Natural killer cell (primary cell): ENCODE data around the gene KRTAP12-1. TPM values are rescaled to one million over a fixed set of nuclear protein-coding genes. Genes with fewer than 3 reads are reported as not detected.
A peak's percentile ranks its signal among the peaks of the same experiment; 100 is the strongest.

Experiments
- ATAC-seq, 3 donors: fragments of 150-1000 bp in 2 of 3; fragments of 200-7000 bp in 1 of 3; cut with Tn5 transposase; 1 replicate in 1 of 3; 2 replicates in 2 of 3; pipeline ENCODE4 v1.10.0; 2021; ENCODE audit warnings: mild to moderate bottlenecking in 2 of 3, moderate library complexity in 2 of 3
- DNase-seq, 2 donors: peaks; one replicate each; pipeline versions ENCODE4 v3.0.0 to v3.0.0-alpha.2; 2013 to 2021; ENCODE audit warnings: mixed read lengths in 1 of 2
- H3K27ac ChIP-seq: one replicate; pipeline ENCODE4 v1.5.1; 2013; ENCODE audit warnings: mild to moderate bottlenecking, low read length
- H3K27me3 ChIP-seq: one replicate; pipeline ENCODE4 v1.6.1; 2013; ENCODE audit warnings: low read length; ENCODE audit not compliant: control insufficient read depth, insufficient read depth
- H3K36me3 ChIP-seq: one replicate; pipeline ENCODE4 v1.6.1; 2013; ENCODE audit warnings: low read length; ENCODE audit not compliant: control insufficient read depth, insufficient read depth
- H3K4me1 ChIP-seq: one replicate; pipeline ENCODE4 v1.6.1; 2013; ENCODE audit warnings: low read length; ENCODE audit not compliant: control insufficient read depth, insufficient read depth
- H3K4me3 ChIP-seq: one replicate; pipeline ENCODE4 v1.5.1; 2013; ENCODE audit warnings: low read length
- H3K9me3 ChIP-seq: one replicate; pipeline ENCODE4 v1.6.1; 2013; ENCODE audit warnings: low read length; ENCODE audit not compliant: control insufficient read depth, insufficient read depth
- H3K27ac Mint-ChIP-seq, 2 donors: one replicate each; pipeline ENCODE4 v1.8.0; 2022; ENCODE audit warnings: mild to moderate bottlenecking in 2 of 2, mixed read lengths in 2 of 2, moderate library complexity in 1 of 2
- H3K27me3 Mint-ChIP-seq, 2 donors: one replicate each; pipeline ENCODE4 v1.8.0; 2022; ENCODE audit warnings: low read depth in 2 of 2, mixed read lengths in 2 of 2
- H3K36me3 Mint-ChIP-seq: one replicate; pipeline ENCODE4 v1.8.0; 2022; ENCODE audit warnings: mixed read lengths
- H3K4me1 Mint-ChIP-seq, 2 donors: one replicate each; pipeline ENCODE4 v1.8.0; 2022; ENCODE audit warnings: mixed read lengths in 2 of 2
- H3K4me3 Mint-ChIP-seq: one replicate; pipeline ENCODE4 v1.8.0; 2022; ENCODE audit warnings: mild to moderate bottlenecking, moderate library complexity, mixed read lengths
- H3K9me3 Mint-ChIP-seq, 2 donors: one replicate each; pipeline ENCODE4 v1.8.0; 2022; ENCODE audit warnings: mixed read lengths in 2 of 2
- WGBS: methylation state at CpG from one replicate; pipeline ENCODE4 v1.1.7; 2013; ENCODE audit warnings: missing lambda C conversion rate; ENCODE audit not compliant: insufficient coverage; 5-methylcytosine and 5-hydroxymethylcytosine counted together
- intact Hi-C: fragments of 100-400 bp; cut with micrococcal nuclease; formaldehyde crosslinking; loops from one replicate; pipeline ENCODE4 v1.14.2; 2022
- total RNA-seq, 4 donors: library from RNA; stranded (reverse); fragments of 120-200 nt in 1 of 4; gene quantifications; one replicate each; pipeline versions ENCODE4 v1.2.3 to v1.2.4, GENCODE V29; 2013 to 2022
- TF ChIP-seq, protein P1 (sequence below): fragments of 200-600 bp; IDR thresholded peaks from one replicate; pipeline ENCODE4 v1.8.0; 2022; ENCODE audit warnings: antibody characterized with exemption

The KRTAP12-1 gene
- total RNA-seq, 3 donors from 2014 or later (not counting 1 experiment from before 2014, with no cell fraction given), result not detected

DNA sequence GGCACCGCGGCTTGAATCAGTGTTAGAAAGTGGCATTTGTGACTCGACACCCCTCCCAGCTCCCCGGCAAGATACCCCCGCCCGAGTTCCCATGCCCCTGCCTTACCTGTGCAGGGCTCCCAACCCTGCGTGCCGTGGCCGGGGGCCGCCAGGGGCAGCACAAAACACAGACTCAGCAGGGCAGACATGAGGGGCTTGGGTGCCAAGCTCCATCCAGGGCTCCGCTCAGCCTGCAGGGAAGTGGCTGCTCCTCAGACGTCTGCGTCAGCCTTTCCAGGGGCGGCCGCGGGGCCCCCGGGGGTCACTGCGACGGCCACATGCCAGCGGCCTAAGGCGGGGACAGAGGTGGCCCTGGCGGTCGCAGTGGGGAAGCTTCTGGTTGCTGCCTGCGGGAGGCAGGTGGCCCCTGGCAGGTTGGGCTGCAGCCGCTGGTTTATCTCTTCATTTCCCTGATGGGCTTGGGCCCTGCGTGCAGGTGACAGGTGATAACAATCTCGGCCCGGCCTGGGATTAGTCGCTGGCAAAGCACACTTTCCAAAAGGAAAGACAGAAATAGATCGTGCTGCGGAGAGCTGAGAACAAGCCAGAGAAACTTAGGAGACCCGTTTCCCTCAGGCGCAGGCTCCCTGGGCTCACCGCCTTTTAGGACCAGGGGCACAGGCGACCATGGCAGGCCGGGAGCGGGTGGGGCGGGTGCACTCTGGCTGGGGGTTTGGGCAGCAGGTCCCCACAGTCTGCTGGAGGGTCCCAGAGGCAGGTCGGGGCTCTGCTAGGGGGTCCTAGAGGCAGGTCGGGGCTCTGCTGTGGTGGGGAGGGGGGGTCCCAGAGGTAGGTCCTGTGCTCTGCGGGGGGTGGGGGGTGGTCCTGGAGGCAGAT lies 29.6 kb upstream of the KRTAP12-1 start, which contains the start of gene TSPEAR:
TSPEAR (minus strand) TSS at position 246 of the 876 bp plus-strand sequence; CDS start at position 188, 58 bp downstream.
- peaks cover 69% of the 10 kb centered on the region for H3K27me3 ChIP-seq
- 5% methylated on average over 41 of the region's 41 CpGs for WGBS
- ATAC-seq (no peak), DNase-seq (peak in 1 of 2 donors; percentile 20)
- H3K36me3 ChIP-seq, result no peaks in the 10 kb centered on the region
- Mint-ChIP-seq H3K36me3 (no peaks in the 10 kb centered on the region), H3K27ac (no peak within 1 kb of the TSS), H3K4me1 (peaks cover 0 to 22% of the 10 kb centered on the region in 2 donors), H3K9me3 (no peaks in the 10 kb centered on the region), H3K4me3 (no peak within 1 kb of the TSS), H3K27me3 (peaks cover 63 to 64% of the 10 kb centered on the region in 2 donors)
- no peak within 1 kb of the TSS for H3K4me3 ChIP-seq
- TF ChIP-seq, protein P1, sequence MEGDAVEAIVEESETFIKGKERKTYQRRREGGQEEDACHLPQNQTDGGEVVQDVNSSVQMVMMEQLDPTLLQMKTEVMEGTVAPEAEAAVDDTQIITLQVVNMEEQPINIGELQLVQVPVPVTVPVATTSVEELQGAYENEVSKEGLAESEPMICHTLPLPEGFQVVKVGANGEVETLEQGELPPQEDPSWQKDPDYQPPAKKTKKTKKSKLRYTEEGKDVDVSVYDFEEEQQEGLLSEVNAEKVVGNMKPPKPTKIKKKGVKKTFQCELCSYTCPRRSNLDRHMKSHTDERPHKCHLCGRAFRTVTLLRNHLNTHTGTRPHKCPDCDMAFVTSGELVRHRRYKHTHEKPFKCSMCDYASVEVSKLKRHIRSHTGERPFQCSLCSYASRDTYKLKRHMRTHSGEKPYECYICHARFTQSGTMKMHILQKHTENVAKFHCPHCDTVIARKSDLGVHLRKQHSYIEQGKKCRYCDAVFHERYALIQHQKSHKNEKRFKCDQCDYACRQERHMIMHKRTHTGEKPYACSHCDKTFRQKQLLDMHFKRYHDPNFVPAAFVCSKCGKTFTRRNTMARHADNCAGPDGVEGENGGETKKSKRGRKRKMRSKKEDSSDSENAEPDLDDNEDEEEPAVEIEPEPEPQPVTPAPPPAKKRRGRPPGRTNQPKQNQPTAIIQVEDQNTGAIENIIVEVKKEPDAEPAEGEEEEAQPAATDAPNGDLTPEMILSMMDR, result no peak
- peaks cover 7% of the 10 kb centered on the region for H3K9me3 ChIP-seq
- peaks cover 29% of the 10 kb centered on the region for H3K4me1 ChIP-seq
- intact Hi-C loops, result loop anchor here (10.0 kb wide), 1 partner anchor 87 kb away; the partner anchor contains the start of gene KRTAP10-9
- no peak within 1 kb of the TSS for H3K27ac ChIP-seq

DNA sequence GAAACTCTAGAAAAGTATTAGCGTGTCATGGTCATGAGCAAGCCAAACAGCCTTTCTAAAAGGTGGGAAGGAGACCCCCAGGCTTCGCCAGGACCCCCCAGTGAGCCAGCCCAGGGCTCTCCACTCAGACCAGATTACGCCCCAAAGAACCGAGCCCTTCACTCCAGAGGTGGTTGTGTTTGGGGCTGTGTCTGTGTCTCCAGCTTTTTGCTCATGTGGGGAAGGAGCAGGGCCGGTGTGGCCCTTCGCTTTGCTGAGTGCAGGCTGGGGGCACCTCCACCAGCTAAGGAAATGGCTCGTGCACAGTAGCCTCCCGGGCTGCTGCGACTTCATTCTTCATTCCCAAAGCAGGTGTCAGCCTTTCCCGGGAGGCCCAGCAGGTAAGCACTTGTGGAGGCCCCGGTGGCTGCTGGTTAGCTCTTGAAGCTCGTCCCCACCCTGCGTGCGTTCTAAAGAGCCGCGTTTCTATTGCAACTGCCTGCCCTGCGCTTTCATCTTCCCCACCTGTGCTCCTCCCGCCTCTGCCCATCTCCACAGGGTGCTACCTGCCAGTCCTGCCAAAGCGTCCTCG lies 28.9 kb upstream of the KRTAP12-1 start:
- peak in 1 of 2 donors; percentile 38 for DNase-seq

DNA sequence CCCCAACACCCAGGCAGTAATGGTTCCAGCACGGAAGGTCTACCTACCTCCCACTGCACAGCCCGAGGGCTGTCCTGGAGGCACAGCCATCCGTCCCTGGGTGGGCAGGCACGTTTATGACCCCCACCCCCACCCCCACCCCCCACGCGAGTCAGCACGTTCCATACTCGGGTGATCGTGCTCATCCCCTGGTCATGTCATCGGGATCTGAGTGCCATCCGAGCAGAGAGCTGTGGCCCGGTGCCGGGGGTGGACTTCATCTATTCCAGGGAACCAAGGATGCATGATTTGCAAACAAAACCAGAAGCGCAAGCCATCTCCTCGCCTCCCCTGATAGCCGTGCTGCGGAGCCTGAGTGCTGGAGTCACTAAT lies 28.3 kb upstream of the KRTAP12-1 start:
- Histone ChIP-seq H3K27me3 (peaks cover 76% of the 10 kb centered on the region), H3K36me3 (no peaks in the 10 kb centered on the region), H3K4me1 (peaks cover 37% of the 10 kb centered on the region), H3K4me3 (no peak overlapping the region), H3K27ac (no peak overlapping the region), H3K9me3 (peaks cover 9% of the 10 kb centered on the region)
- no peak for ATAC-seq
- TF ChIP-seq, protein P1, result no peak
- Mint-ChIP-seq H3K4me3 (no peak overlapping the region), H3K27ac (no peak overlapping the region), H3K27me3 (peaks cover 60 to 64% of the 10 kb centered on the region in 2 donors), H3K4me1 (peaks cover 9 to 29% of the 10 kb centered on the region in 2 donors), H3K36me3 (peaks cover 8% of the 10 kb centered on the region), H3K9me3 (peaks cover 0 to 3% of the 10 kb centered on the region in 2 donors)
- peak in 1 of 2 donors; percentile 13 for DNase-seq
- intact Hi-C loops, result loop anchor here (10.0 kb wide), 1 partner anchor 85 kb away; the partner anchor contains the start of gene KRTAP10-9
- WGBS, result 6% methylated on average over 17 of the region's 17 CpGs

More for the DNA sequence above, 28.9 kb upstream of the KRTAP12-1 start:
- peaks cover 5 to 26% of the 10 kb centered on the region in 2 donors for H3K4me1 Mint-ChIP-seq
- Histone ChIP-seq H3K27ac (no peak overlapping the region), H3K4me1 (peaks cover 36% of the 10 kb centered on the region), H3K27me3 (peaks cover 76% of the 10 kb centered on the region), H3K9me3 (peaks cover 8% of the 10 kb centered on the region), H3K36me3 (no peaks in the 10 kb centered on the region), H3K4me3 (no peak overlapping the region)
- no peak overlapping the region for H3K4me3 Mint-ChIP-seq
- H3K36me3 Mint-ChIP-seq, result peaks cover 2% of the 10 kb centered on the region
- no peak for ATAC-seq
- no peak overlapping the region for H3K27ac Mint-ChIP-seq
- peaks cover 60 to 63% of the 10 kb centered on the region in 2 donors for H3K27me3 Mint-ChIP-seq
- H3K9me3 Mint-ChIP-seq, result peaks cover 0 to under 1% of the 10 kb centered on the region in 2 donors
- WGBS, result 6% methylated on average over 20 of the region's 20 CpGs
- TF ChIP-seq, protein P1, result no peak
- intact Hi-C loops, result loop anchor here (10.0 kb wide), 1 partner anchor 86 kb away; the partner anchor contains the start of gene KRTAP10-9
